NOMO-1 treated with dmso at 0.1 percent for 144 hours (cell line): ENCODE data around the gene RHOT1.
"Not testable (repeated sequence)": the region's sequence is repeated elsewhere in the genome, so short reads cannot be mapped to it uniquely, and the experiment has no call there.

Experiments
- DNase-seq: peaks from one replicate; lab custom pipeline; 2025; ENCODE audit not compliant: unreplicated experiment; lab: John Stamatoyannopoulos, UW

Gene RHOT1

DNA sequence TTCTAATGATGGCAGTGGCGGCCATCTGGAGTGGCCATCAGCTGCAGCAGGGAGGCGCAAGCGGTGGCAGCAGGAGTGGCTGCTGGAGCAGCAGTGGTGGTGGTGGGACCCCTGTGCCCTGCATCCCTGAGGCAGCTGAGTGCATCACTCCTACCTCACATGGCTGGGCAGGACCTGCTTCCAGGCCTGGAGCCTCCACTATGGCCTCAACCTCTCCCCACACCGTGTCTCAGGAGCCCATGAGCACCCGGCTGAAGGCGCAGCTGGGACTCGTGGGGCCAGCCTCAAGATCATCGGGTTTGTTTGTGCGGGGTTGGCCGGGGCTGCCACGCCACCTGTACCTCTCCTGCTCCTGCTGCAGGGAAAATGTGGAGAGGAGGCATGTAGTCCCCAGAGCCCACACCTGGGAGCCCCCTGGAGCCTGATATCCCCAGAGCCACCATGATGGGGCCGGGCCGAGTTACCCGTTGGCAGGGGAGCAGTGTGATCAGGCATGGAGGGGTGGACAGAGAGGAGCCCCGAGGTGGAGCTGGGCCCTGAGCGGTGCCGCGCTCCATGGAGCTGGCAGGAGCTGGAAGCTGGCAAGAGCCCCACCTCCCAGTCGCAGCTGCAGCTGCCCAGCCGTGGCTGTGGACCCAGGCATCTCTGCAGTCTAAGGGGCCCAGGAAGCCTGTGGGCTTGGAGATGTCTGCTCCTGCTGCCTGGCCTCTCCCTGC lies 16.7 kb downstream of the RHOT1 start:
- no peak for DNase-seq

DNA sequence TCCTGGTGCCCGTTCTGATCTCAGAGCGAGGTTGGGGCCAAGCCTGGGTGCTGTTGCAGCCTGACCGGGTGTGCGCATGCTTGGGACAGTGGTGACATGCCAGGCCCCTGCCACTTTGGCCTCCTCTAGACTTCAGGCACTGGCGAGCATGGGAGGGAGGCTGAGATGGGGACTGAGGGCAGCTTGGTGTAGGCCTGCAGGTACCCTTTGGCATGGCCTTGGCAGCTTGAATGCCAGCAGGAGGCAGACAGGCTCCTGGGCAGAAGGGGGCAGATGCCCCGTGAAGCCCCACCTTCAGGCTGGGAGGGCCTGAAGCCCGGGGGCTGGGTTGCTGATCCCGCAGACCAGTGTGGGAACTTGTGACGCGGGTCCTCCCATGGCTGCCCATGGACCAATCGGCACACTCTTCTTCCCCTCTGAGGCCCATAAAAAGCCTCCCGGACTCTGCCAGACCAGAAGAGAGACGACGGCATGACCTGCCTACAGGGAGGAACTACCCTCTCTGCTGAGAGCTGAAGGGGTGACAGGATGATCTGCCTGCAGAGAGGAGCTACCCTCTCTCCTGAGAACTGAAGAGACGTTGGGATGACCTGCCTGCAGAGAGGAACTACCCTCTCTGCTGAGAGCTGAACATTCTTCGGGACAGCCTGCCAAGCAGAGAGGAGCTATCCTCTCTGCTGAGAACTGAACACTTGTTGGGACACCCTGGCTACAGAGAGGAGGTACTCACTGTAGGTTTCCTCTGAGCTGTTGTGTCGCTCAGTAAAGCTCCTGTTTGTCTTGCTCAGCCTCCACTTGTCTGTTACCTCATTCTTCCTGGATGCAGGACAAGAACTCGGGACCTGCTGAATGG lies 17.5 kb downstream of the RHOT1 start:
- DNase-seq = no peak

GRCh38 chr17:32160526-32160925 lies 18.2 kb downstream of the RHOT1 start:
- no peak for DNase-seq

DNA sequence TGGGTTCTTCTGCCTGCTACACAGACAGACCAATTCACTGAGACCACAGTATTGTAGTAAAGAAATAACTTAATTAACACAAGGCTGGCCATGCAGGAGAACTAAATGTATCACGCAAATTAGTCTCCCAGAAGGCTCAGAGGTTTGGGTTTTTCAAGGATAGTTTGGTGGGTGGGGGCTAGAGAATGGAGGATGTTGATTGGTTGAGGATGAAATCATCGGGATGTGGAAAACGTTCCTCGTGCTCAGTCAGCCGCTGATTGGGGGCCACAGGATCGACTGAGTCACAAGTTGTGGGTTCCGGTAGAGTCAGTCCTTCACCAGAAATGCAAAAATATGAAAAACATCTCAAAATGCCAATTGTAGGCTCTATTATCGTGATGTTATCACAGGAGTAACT lies 18.7 kb downstream of the RHOT1 start:
- no peak for DNase-seq

GRCh38 chr17:32161506-32162365 lies 19.4 kb downstream of the RHOT1 start:
- DNase-seq = no peak

GRCh38 chr17:32174889-32175288 lies 32.6 kb downstream of the RHOT1 start:
- DNase-seq = no peak

- DNase-seq = not testable (repeated sequence)
Measured at GRCh38 chr17:32178679-32179078, 36.4 kb downstream of the RHOT1 start.

- not testable (repeated sequence) for DNase-seq
Measured at GRCh38 chr17:32179103-32179502, 36.8 kb downstream of the RHOT1 start.

DNA sequence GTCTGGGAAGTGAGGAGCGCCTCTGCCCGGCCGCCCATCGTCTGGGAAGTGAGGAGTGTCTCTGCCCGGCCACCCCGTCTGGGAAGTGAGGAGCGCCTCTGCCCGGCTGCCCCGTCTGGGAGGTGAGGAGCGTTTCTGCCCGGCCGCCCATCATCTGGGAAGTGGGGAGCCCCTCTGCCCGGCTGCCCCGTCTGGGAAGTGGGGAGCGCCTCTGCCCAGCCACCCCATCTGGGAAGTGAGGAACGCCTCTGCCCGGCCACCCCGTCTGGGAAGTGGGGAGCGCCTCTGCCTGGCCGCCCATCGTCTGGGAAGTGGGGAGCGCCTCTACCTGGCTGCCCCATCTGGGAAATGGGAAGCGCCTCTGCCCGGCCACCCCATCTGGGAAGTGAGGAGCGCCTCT lies 37.2 kb downstream of the RHOT1 start:
- not testable (repeated sequence) for DNase-seq

DNA sequence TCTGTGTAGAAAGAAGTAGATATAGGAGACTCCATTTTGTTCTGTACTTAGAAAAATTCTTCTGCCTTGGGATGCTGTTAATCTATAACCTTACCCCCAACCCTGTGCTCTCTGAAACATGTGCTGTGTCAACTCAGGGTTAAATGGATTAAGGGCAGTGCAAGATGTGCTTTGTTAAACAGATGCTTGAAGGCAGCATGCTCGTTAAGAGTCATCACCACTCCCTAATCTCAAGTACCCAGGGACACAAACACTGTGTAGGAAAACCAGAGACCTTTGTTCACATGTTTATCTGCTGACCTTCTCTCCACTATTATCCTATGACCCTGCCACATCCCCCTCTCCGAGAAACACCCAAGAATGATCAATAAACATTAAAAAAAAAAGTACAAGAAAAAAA lies 38.0 kb downstream of the RHOT1 start:
- not testable (repeated sequence) for DNase-seq

- DNase-seq = no peak
Measured at GRCh38 chr17:32185875-32186274, 43.6 kb downstream of the RHOT1 start.

DNA sequence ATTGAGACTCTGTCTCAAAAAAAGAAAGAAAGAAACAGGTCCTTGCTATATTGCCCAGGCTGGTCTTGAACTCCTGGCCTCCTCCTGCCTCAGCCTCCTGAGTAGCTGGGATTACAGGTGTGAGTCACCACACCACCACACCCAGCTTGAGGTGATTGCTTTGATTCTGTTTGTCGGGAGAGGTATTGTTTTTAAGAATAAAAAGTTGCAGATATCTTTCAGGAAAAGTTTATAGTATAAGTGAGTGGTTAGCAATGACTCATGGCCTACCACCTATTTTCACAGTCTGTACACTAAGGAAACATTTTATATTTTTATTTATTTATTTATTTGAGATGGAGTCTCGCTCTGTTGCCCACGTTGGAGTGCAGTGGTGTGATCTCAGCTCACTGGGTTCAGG lies 45.0 kb downstream of the RHOT1 start:
- DNase-seq = no peak

- DNase-seq = no peak
Measured at GRCh38 chr17:32189343-32189742, 47.0 kb downstream of the RHOT1 start.

DNA sequence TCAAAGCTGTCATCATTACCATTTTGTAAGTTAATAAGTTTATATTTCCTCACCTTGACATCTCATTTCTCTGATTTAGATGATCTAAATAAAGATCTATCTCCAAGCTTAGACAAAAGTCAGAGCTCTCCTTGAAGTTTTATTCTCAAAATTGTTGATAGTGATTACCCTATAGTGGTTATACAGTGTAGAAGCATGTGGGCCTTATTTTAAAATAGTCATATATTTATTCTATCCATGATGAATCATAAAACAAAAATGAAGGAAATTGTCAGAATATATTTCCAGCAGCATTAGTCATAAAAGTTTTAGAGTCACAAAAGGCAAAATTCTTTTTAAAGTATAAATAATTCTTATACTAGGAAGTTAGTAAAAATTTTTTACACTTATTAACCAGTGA lies 49.0 kb downstream of the RHOT1 start:
- no peak for DNase-seq

DNA sequence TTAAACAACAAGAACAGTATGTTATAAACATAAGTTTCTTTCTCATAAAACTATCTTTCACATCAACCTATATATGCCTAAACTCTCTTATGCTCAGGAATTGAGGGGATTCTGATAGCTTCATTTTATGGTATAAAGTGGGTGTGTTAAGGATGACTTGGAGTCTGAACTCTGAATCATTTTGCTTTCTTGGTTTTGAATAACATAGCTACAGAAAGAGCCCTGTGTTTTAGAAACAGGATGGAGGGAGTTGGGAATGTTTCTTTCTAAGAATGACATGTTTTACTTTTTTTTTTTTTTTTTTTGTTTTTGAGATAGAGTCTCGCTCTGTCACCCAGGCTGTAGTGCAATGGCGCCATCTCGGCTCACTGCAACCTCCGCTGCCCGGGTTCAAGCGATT lies 50.1 kb downstream of the RHOT1 start:
- no peak for DNase-seq

- DNase-seq = no peak
Measured at GRCh38 chr17:32197987-32198386, 55.7 kb downstream of the RHOT1 start.

- DNase-seq = no peak
Measured at GRCh38 chr17:32206861-32207260, 64.6 kb downstream of the RHOT1 start.

GRCh38 chr17:32208436-32208835 lies 66.1 kb downstream of the RHOT1 start:
- no peak for DNase-seq

DNA sequence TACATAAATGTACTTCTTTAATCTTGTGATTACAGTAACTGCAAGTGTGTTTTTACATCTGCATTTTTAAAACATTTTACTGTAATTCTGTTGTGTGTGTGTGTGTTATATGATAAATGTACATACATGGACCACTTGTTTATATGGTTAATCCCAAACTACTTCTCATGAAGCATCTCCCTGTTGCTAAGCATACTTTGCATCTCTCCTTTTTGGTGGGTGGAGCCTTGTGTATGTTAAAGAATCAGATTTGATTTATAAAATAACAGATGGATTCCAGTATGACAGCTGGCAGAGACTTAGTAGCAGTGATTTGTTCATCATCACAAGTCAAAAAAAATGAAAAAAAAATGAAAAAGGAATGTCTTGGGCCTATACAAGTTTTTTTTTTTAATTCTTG lies 67.3 kb downstream of the RHOT1 start:
- no peak for DNase-seq

GRCh38 chr17:32211671-32212070 lies 69.4 kb downstream of the RHOT1 start:
- no peak for DNase-seq

DNA sequence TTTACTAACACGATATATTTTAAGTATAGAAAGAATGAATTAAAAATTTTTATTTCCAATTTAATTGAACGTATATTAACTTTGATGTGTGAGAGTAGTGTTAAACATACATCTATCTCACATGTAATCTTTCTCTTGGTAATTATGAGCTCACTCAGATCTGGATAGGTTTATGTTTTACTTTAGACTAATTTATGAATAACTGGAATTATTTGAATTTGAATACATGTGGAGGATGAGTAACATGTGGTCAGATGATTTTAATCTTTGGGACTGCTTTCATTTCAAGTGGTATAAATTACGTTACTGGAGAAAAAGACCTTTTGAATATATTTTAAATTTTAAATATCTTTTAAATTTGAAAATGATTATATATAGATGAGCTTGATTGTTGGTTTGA lies 73.4 kb downstream of the RHOT1 start:
- DNase-seq = no peak
